ENCODE measurements around the gene PRX. TPM values are rescaled to one million over a fixed set of nuclear protein-coding genes. Genes with fewer than 3 reads are reported as not detected.

PRX gene
- total RNA-seq, 1 experiment from 2014 or later = 3.4 TPM

- no peak for TF ChIP-seq SIN3A (IDR thresholded peaks at IDR 0.05; ENCODE audit: borderline replicate concordance, insufficient read depth, low read depth, low read length)
- TF ChIP-seq TCF7L2 (IDR thresholded peaks at IDR 0.05; ENCODE audit: low read depth, low read length) = no peak
- TF ChIP-seq POLR2AphosphoS5 (IDR thresholded peaks at IDR 0.05; ENCODE audit: low read depth, low read length) = no peak
- TF ChIP-seq REST (IDR thresholded peaks at IDR 0.05; ENCODE audit: insufficient read depth in 1 of 2, low read depth in 2 of 2, low read length in 1 of 2) = no peak
- no peak for TF ChIP-seq CTCF (IDR thresholded peaks at IDR 0.05)
- Histone ChIP-seq H3K36me3 (ENCODE audit: control insufficient read depth, insufficient read depth, low read length) (no peaks in the 10 kb centered on the region), H3K27ac (ENCODE audit: low read length) (no peak overlapping the region), H3K9me3 (ENCODE audit: control insufficient read depth, insufficient read depth, low read depth, low read length) (no peaks in the 10 kb centered on the region), H3K4me1 (ENCODE audit: control insufficient read depth, insufficient read depth, low read length) (no peaks in the 10 kb centered on the region), H3K27me3 (ENCODE audit: control insufficient read depth, insufficient read depth, low read length) (no peaks in the 10 kb centered on the region), H3K4me3 (ENCODE audit: low read depth in 2 of 2, low read length in 2 of 2) (no peak overlapping the region)
- ChIA-PET POLR2A (interaction anchor here (0.6 kb wide), 1 partner anchor 39 kb away, joined by 8 read pairs; no protein-coding TSS in a partner anchor), CTCF (no interaction called here)
- ATAC-seq = no peak
- BruUV-seq (replicated peaks) = no TSS peak
- intact Hi-C loops (cut with micrococcal nuclease; ENCODE audit: unreplicated experiment) = no loop called here
- DNase-seq (ENCODE audit: low read depth, low spot score) = no peak
- in situ Hi-C loops (cut with HindIII; ENCODE audit: low pct_unique_long_range_greater_than_20kb, low sequenced_read_pairs) = no loop called here
Observed at GRCh38 chr19:40400559-40400958, 12.6 kb downstream of the PRX start.

DNA sequence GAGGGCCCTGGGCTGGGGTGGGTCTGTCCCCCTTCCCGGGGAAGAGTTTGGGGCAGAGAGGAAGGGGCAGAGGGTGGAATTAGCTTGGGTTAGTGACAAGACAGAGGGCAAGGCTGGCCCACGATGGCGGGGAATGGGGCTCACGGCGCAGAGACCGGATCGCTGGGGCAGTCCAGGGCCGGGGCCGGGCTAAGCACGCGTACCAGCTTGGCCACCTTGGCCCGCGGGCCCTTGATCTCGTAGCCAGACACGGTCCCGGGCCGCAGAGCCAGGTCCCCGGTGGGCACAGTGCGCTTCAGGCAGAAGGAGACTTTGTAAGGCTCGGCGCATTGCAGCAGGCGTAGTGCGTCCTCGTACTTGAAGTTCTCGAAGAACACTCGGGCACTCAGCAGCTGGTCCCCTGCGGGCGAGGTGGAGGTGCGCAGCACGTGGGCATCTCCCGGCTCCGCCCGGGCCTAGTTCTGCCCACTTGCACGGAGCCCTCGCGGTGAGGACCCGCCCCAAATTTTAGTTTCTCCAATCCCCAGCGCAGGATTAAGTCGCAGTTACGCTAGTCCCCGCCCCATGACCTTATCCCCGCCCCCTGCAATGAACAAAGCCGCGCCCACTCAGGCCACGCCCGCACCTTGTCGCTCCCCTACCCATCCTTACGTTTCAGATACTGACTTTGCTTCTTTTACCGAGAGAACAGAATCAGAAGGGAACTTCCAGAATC lies 14.6 kb downstream of the PRX start:
- ATAC-seq = no peak
- Histone ChIP-seq H3K27ac (ENCODE audit: low read length) (no peak overlapping the region), H3K9me3 (ENCODE audit: control insufficient read depth, insufficient read depth, low read depth, low read length) (no peaks in the 10 kb centered on the region), H3K36me3 (ENCODE audit: control insufficient read depth, insufficient read depth, low read length) (no peaks in the 10 kb centered on the region), H3K4me3 (ENCODE audit: low read depth in 2 of 2, low read length in 2 of 2) (no peak overlapping the region), H3K4me1 (ENCODE audit: control insufficient read depth, insufficient read depth, low read length) (no peaks in the 10 kb centered on the region), H3K27me3 (ENCODE audit: control insufficient read depth, insufficient read depth, low read length) (no peaks in the 10 kb centered on the region)
- DNase-seq (ENCODE audit: low read depth, low spot score) = no peak
- ChIA-PET CTCF (no interaction called here), POLR2A (no interaction called here)
- intact Hi-C loops (cut with micrococcal nuclease; ENCODE audit: unreplicated experiment) = no loop called here
- no TSS peak for BruUV-seq (replicated peaks)
- in situ Hi-C loops (cut with HindIII; ENCODE audit: low pct_unique_long_range_greater_than_20kb, low sequenced_read_pairs) = no loop called here
- TF ChIP-seq CTCF (IDR thresholded peaks at IDR 0.05) = no peak
- TF ChIP-seq POLR2AphosphoS5 (IDR thresholded peaks at IDR 0.05; ENCODE audit: low read depth, low read length) = no peak
- TF ChIP-seq TCF7L2 (IDR thresholded peaks at IDR 0.05; ENCODE audit: low read depth, low read length) = no peak
- TF ChIP-seq REST (IDR thresholded peaks at IDR 0.05; ENCODE audit: insufficient read depth in 1 of 2, low read depth in 2 of 2, low read length in 1 of 2) = no peak
- no peak for TF ChIP-seq SIN3A (IDR thresholded peaks at IDR 0.05; ENCODE audit: borderline replicate concordance, insufficient read depth, low read depth, low read length)

Data from Panc1 (cell line).